Choroid plexus epithelial cell (primary cell): ENCODE data around the gene ARL14.

Experiments
- DNase-seq: peaks from one replicate; pipeline ENCODE4 v3.0.0-alpha.2; 2010; ENCODE audit warnings: low read depth
- H3K4me3 ChIP-seq: 2 replicates; pipeline ENCODE4 v1.5.1; 2011; ENCODE audit warnings: low read depth, mild to moderate bottlenecking, control low read depth, low read length, moderate library complexity
- CTCF ChIP-seq: conservative IDR thresholded peaks from 2 replicates; pipeline ENCODE4 v1.5.1; 2011; ENCODE audit warnings: low read depth, mild to moderate bottlenecking, control low read depth, inconsistent platforms, low read length, moderate library complexity

ARL14 gene

GRCh38 chr3:160673188-160673587, 3.8 kb upstream of the ARL14 start:
- no peak for TF ChIP-seq CTCF
- DNase-seq, result no peak
- no peak overlapping the region for H3K4me3 ChIP-seq

- peak; percentile 27 for DNase-seq
- H3K4me3 ChIP-seq, result no peak overlapping the region
- no peak for TF ChIP-seq CTCF
These were observed 1.3 kb upstream of the ARL14 start for GRCh38 chr3:160675566-160676124.

GRCh38 chr3:160677459-160677881, 510 bp downstream of the ARL14 start:
- no peak overlapping the region for H3K4me3 ChIP-seq
- TF ChIP-seq CTCF, result no peak
- DNase-seq, result peak; percentile 40

GRCh38 chr3:160678292-160678842, 1.4 kb downstream of the ARL14 start:
- DNase-seq, result peak; percentile 19
- no peak overlapping the region for H3K4me3 ChIP-seq
- TF ChIP-seq CTCF, result no peak

GRCh38 chr3:160684368-160684740, 7.4 kb downstream of the ARL14 start:
- H3K4me3 ChIP-seq, result no peak overlapping the region
- DNase-seq, result no peak
- TF ChIP-seq CTCF, result no peak

- DNase-seq, result peak; percentile 28
- no peak overlapping the region for H3K4me3 ChIP-seq
- TF ChIP-seq CTCF, result peak; percentile 49
These were observed 8.3 kb downstream of the ARL14 start for GRCh38 chr3:160685144-160685766.
